ENCODE measurements around the gene MAZ. TPM values are rescaled to one million over a fixed set of nuclear protein-coding genes. Genes with fewer than 3 reads are reported as not detected.

MAZ gene
- polyA plus RNA-seq, 1 donor: 236 TPM

- Histone ChIP-seq H3K36me3 (ENCODE audit: control insufficient read depth, insufficient read depth, low read length) (peaks cover 29% of the 10 kb centered on the region), H3K4me1 (ENCODE audit: control insufficient read depth, insufficient read depth, low read length) (peaks cover 6% of the 10 kb centered on the region), H3K4me3 (ENCODE audit: low read length) (no peak overlapping the region), H3K27ac (ENCODE audit: low read length) (no peak overlapping the region), H3K9me3 (ENCODE audit: control insufficient read depth, low read depth, low read length) (no peaks in the 10 kb centered on the region), H3K27me3 (ENCODE audit: control insufficient read depth, insufficient read depth, low read length) (no peaks in the 10 kb centered on the region)
- DNase-seq: no peak
- WGBS (ENCODE audit: insufficient coverage, low lambda C conversion rate): no CpG with 5 or more reads among the region's 3 CpGs
Observed at GRCh38 chr16:29794231-29794710, 12.1 kb upstream of the MAZ start.

- H3K36me3 ChIP-seq (ENCODE audit: control insufficient read depth, insufficient read depth, low read length): peaks cover 58% of the 10 kb centered on the region
- H3K27ac ChIP-seq (ENCODE audit: low read length): no peak overlapping the region
- H3K4me3 ChIP-seq (ENCODE audit: low read length): no peak overlapping the region
- WGBS (ENCODE audit: insufficient coverage, low lambda C conversion rate): no CpG with 5 or more reads among the region's 8 CpGs
- no peak for DNase-seq
- H3K9me3 ChIP-seq (ENCODE audit: control insufficient read depth, low read depth, low read length): no peaks in the 10 kb centered on the region
- H3K4me1 ChIP-seq (ENCODE audit: control insufficient read depth, insufficient read depth, low read length): peaks cover 9% of the 10 kb centered on the region
- no peaks in the 10 kb centered on the region for H3K27me3 ChIP-seq (ENCODE audit: control insufficient read depth, insufficient read depth, low read length)
Observed at GRCh38 chr16:29802416-29802935, 3.9 kb upstream of the MAZ start.

GRCh38 chr16:29804020-29804419 lies 2.3 kb upstream of the MAZ start:
- Histone ChIP-seq H3K9me3 (ENCODE audit: control insufficient read depth, low read depth, low read length) (no peaks in the 10 kb centered on the region), H3K27ac (ENCODE audit: low read length) (no peak overlapping the region), H3K4me1 (ENCODE audit: control insufficient read depth, insufficient read depth, low read length) (peaks cover 21% of the 10 kb centered on the region), H3K27me3 (ENCODE audit: control insufficient read depth, insufficient read depth, low read length) (no peaks in the 10 kb centered on the region), H3K4me3 (ENCODE audit: low read length) (no peak overlapping the region), H3K36me3 (ENCODE audit: control insufficient read depth, insufficient read depth, low read length) (peaks cover 49% of the 10 kb centered on the region)
- DNase-seq: no peak
- WGBS (ENCODE audit: insufficient coverage, low lambda C conversion rate): no CpG with 5 or more reads among the region's 8 CpGs

DNA sequence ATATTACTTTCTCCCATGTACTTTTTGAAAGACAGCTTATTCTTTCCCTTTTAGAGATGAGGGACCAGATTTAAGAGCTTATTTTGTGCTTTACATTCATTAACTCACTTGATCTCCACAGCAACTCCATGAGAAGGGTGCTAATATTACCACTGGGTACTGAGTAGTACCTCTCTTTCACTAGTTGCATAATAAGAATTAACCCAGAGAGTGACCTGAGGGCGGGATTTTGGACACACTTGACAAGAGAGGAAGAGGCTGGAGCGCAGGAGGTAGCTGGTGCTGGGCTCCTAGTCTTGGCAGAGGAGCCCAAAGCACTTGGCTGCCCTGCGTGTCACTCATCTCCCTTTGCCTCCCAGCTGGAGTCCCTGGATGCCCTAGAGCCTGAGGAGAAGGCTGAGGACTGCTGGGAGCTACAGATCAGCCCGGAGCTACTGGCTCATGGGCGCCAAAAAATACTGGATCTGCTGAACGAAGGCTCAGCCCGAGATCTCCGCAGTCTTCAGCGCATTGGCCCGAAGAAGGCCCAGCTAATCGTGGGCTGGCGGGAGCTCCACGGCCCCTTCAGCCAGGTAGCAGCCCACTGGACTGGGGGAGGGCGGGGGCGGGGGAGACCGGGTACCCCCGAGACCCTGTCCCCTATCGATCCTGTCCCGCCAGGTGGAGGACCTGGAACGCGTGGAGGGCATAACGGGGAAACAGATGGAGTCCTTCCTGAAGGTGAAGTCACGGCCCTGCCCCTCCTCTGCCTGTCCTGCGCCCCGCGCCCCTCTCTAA lies 1.7 kb upstream of the MAZ start:
- peaks cover 27% of the 10 kb centered on the region for H3K4me1 ChIP-seq (ENCODE audit: control insufficient read depth, insufficient read depth, low read length)
- peak overlapping the region; percentile 83 for H3K27ac ChIP-seq (ENCODE audit: low read length)
- peak overlapping the region; percentile 68 for H3K4me3 ChIP-seq (ENCODE audit: low read length)
- H3K9me3 ChIP-seq (ENCODE audit: control insufficient read depth, low read depth, low read length): no peaks in the 10 kb centered on the region
- H3K36me3 ChIP-seq (ENCODE audit: control insufficient read depth, insufficient read depth, low read length): peaks cover 49% of the 10 kb centered on the region
- no peaks in the 10 kb centered on the region for H3K27me3 ChIP-seq (ENCODE audit: control insufficient read depth, insufficient read depth, low read length)
- no peak for DNase-seq
- WGBS (ENCODE audit: insufficient coverage, low lambda C conversion rate): 69% methylated on average over 2 of the region's 26 CpGs

- WGBS (ENCODE audit: insufficient coverage, low lambda C conversion rate): no CpG with 5 or more reads among the region's 103 CpGs
- Histone ChIP-seq H3K4me1 (ENCODE audit: control insufficient read depth, insufficient read depth, low read length) (peaks cover 35% of the 10 kb centered on the region), H3K9me3 (ENCODE audit: control insufficient read depth, low read depth, low read length) (no peaks in the 10 kb centered on the region), H3K4me3 (ENCODE audit: low read length) (peak overlapping the region; percentile 68), H3K36me3 (ENCODE audit: control insufficient read depth, insufficient read depth, low read length) (peaks cover 51% of the 10 kb centered on the region), H3K27ac (ENCODE audit: low read length) (peak overlapping the region; percentile 83), H3K27me3 (ENCODE audit: control insufficient read depth, insufficient read depth, low read length) (no peaks in the 10 kb centered on the region)
- peak; percentile 97 to 98 for DNase-seq
Observed at GRCh38 chr16:29805232-29806098, 864 bp upstream of the MAZ start.

DNA sequence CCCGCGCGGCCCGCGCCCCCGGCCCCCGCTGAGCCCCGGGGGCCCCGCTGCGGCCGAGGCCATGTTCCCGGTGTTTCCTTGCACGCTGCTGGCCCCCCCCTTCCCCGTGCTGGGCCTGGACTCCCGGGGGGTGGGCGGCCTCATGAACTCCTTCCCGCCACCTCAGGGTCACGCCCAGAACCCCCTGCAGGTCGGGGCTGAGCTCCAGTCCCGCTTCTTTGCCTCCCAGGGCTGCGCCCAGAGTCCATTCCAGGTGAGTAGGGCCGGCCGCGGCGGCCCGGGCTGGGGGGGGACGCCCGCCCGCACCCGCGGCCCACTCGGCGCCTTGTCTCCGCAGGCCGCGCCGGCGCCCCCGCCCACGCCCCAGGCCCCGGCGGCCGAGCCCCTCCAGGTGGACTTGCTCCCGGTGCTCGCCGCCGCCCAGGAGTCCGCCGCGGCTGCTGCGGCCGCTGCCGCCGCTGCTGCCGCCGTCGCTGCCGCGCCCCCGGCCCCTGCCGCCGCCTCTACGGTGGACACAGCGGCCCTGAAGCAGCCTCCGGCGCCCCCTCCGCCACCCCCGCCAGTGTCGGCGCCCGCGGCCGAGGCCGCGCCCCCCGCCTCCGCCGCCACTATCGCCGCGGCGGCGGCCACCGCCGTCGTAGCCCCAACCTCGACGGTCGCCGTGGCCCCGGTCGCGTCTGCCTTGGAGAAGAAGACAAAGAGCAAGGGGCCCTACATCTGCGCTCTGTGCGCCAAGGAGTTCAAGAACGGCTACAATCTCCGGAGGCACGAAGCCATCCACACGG lies 504 bp downstream of the MAZ start:
- no CpG with 5 or more reads among the region's 99 CpGs for WGBS (ENCODE audit: insufficient coverage, low lambda C conversion rate)
- Histone ChIP-seq H3K9me3 (ENCODE audit: control insufficient read depth, low read depth, low read length) (no peaks in the 10 kb centered on the region), H3K27ac (ENCODE audit: low read length) (peak overlapping the region; percentile 86), H3K4me3 (ENCODE audit: low read length) (peak overlapping the region; percentile 72), H3K36me3 (ENCODE audit: control insufficient read depth, insufficient read depth, low read length) (peaks cover 40% of the 10 kb centered on the region), H3K27me3 (ENCODE audit: control insufficient read depth, insufficient read depth, low read length) (no peaks in the 10 kb centered on the region), H3K4me1 (ENCODE audit: control insufficient read depth, insufficient read depth, low read length) (peaks cover 46% of the 10 kb centered on the region)
- peak in 1 of 2 donors; percentile 78 for DNase-seq

GRCh38 chr16:29807426-29808218 lies 1.3 kb downstream of the MAZ start:
- H3K27me3 ChIP-seq (ENCODE audit: control insufficient read depth, insufficient read depth, low read length): peaks cover 6% of the 10 kb centered on the region
- H3K36me3 ChIP-seq (ENCODE audit: control insufficient read depth, insufficient read depth, low read length): peaks cover 35% of the 10 kb centered on the region
- H3K27ac ChIP-seq (ENCODE audit: low read length): peak overlapping the region; percentile 86
- WGBS (ENCODE audit: insufficient coverage, low lambda C conversion rate): no CpG with 5 or more reads among the region's 69 CpGs
- H3K4me3 ChIP-seq (ENCODE audit: low read length): peak overlapping the region; percentile 49
- H3K4me1 ChIP-seq (ENCODE audit: control insufficient read depth, insufficient read depth, low read length): peaks cover 52% of the 10 kb centered on the region
- H3K9me3 ChIP-seq (ENCODE audit: control insufficient read depth, low read depth, low read length): no peaks in the 10 kb centered on the region
- DNase-seq: peak; percentile 88 to 93

DNA sequence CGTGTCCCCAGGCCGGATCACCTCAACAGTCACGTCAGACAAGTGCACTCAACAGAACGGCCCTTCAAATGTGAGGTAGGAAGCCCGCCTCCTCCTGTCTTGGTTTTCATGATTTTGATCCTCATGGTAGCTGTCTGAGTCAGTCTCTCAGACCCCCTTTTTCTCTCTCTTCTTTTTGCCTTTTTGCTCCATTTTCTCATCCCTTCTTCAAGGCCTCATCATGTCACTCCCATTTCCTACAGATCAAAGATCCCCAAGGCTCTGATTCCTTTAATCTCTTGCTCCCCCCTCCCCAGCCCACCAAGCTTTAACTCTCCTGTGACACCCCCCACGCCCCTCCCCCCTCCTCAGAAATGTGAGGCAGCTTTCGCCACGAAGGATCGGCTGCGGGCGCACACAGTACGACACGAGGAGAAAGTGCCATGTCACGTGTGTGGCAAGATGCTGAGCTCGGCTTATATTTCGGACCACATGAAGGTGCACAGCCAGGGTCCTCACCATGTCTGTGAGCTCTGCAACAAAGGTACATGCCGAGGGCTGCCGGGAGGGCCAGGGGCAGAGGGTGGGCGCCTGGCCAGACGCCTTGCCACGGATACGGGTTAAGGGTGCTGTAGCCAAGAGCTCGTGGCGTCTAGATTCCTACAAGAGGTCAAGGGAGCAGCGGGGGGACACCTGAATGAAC lies 2.0 kb downstream of the MAZ start:
- peaks cover 28% of the 10 kb centered on the region for H3K36me3 ChIP-seq (ENCODE audit: control insufficient read depth, insufficient read depth, low read length)
- whole genome bisulfite sequencing (ENCODE audit: insufficient coverage, low lambda C conversion rate): no CpG with 5 or more reads among the region's 25 CpGs
- peaks cover 13% of the 10 kb centered on the region for H3K27me3 ChIP-seq (ENCODE audit: control insufficient read depth, insufficient read depth, low read length)
- H3K27ac ChIP-seq (ENCODE audit: low read length): peak overlapping the region; percentile 86
- DNase-seq: no peak
- no peaks in the 10 kb centered on the region for H3K9me3 ChIP-seq (ENCODE audit: control insufficient read depth, low read depth, low read length)
- H3K4me3 ChIP-seq (ENCODE audit: low read length): peak overlapping the region; percentile 49
- peaks cover 56% of the 10 kb centered on the region for H3K4me1 ChIP-seq (ENCODE audit: control insufficient read depth, insufficient read depth, low read length)
